Astrocyte of the hippocampus (primary cell): Measurements from ENCODE around the gene SLC11A2.
"Not testable (repeated sequence)": the region's sequence is repeated elsewhere in the genome, so short reads cannot be mapped to it uniquely, and the experiment has no call there.

Source experiments
- DNase-seq: peaks from one replicate; pipeline ENCODE4 v3.0.0; 2011; ENCODE audit warnings: low read depth, low spot score

Gene SLC11A2

DNA sequence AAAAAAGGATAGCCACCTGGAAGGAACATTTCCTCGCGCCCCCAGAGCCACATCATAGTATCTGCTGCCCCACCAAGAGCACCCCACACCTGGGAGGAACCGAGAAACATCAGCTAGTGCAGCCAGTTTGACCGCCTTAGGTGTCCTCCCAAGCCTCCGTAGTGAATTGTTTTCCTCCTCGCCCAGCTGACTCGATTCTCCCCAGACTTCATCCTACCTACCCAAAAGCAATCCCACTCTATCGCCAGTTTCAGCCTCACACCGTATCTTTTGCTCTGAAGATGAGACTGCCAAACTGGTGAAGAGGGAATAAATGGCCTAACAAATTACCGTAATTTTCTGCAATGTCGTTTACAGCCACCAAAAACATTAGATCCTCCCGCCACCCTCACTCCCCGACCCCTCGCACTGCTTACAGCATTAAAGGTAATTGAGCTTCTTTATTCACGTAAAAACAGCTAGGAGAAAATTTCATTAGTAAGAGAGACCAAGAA lies 1.2 kb upstream of the SLC11A2 start:
- DNase-seq: no peak

DNA sequence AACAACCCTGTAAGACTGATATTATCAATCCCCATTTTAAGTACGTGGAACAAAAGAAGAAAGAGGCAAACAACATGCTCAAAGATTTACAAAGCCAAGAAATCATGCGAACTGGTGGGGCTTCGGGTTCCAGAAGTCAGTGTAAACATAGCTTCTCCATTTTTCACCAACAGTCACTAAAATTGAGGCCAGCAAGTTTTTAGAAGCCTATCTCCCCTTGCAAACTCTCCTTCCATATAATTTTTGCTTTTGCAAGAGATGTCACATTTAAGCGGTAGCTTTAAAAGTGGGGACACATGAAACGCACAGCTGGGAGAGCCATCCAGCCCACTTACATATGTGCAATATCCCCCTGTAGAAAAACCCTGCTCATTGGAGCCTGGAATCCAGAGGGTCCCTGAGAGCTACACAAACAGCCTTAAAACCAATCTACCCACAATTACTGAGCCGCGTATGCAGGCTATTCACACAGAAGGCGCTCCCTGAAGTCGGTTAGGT lies 797 bp downstream of the SLC11A2 start:
- peak; percentile 27 for DNase-seq

DNA sequence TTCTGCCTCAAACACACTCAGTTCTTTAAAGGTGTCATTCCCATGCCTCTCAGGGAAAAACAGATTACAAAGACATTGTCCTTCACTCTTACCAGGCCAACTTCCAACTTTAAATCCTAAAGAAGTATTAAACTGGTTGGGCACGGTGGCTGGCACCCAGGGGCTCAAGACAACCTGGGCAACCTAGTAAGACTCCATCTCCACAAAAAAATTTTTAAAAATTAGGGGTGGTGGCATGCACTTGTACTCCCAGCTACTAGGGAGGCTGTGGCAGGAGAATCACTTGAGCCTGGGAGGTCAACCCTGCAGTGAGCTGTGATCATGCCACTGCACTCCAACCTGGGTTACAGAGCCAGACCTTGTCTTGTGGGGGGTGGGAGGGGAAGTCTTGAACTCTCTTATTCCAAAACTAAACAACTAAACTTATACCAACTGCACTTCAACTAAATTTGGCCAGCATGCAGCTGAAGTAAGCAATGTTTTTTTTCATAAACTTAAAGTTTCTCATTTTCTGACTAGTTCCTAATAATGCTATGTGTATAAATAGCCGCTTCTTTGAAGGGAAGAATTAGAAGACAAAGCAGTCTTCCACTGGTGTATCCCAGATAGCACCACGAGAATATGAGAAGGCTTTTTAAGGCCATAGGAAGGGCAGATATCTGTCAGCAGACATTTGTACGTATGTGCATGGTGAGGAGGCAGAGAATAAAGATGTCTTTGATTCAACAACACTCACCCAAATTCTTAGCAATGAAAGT lies 2.4 kb downstream of the SLC11A2 start:
- DNase-seq: no peak

DNA sequence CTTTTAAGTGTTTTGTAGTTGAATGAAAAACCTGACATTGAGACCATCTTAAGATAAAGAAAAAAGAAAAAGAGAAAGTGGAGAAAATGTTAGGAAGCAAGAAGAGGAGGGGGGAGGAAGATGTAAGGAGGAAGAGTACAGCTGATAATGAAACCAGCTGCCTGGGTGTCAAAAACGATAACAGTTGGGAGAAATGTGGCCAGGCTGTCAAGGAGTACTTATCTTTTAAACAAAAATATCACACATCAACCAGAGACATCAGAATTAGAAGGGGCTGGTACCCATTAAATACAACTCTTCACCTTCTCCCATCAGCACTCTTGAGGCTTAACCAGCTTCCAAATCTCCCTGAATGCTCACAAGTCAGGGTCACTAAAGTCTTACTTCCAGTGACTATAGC lies 4.5 kb downstream of the SLC11A2 start:
- DNase-seq: no peak

DNA sequence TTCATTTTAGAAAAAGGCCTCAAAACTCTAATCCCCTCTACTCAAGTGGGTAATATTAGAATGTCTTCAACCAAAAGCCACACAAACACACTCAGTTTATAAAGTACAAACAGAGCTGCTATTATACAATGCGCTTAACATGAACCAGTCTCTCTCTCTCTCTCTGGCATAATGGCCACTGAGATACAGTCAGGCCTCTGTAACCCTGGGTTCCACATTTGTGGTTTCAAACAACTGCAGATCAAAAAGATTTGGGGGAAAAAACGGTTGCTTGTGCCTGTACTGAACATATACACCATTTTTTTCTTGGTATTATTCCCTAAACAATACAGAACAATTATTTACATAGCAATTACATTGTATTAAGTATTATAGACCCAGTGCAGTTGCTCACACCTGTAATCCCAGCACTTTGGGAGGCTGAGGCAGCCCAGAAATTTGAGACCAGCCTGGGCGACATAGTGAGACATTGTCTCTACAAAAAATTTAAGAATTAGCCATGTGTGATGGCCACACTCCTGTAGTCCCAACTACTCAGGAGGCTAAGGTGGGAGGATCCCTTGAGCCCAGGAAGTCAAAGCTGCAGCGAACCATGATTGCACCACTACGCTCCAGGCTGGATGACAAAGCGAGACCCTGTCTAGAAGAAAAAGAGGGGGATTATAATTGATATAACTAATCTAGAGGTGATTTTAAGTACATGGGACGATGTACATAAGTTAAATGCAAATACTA lies 5.6 kb downstream of the SLC11A2 start:
- DNase-seq: no peak

DNA sequence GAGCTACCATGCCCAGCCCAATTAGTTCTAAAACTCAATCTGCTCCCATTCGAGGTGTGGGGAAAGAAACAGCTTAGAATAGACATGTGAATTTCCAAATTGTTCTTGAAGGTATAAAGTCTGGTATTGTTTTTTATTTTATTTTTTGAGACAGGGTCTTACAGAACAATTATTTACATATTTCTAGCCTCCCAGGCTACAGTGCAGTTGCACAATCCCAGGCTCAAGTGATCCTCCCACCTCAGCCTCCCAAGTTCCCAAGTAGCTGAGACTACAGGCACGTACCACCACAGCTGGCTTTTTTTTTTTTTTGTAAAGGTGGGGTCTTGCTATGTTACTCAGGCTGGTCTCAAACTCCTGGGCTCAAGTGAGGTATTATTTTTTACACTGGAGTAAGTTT lies 6.3 kb downstream of the SLC11A2 start:
- DNase-seq: no peak

DNA sequence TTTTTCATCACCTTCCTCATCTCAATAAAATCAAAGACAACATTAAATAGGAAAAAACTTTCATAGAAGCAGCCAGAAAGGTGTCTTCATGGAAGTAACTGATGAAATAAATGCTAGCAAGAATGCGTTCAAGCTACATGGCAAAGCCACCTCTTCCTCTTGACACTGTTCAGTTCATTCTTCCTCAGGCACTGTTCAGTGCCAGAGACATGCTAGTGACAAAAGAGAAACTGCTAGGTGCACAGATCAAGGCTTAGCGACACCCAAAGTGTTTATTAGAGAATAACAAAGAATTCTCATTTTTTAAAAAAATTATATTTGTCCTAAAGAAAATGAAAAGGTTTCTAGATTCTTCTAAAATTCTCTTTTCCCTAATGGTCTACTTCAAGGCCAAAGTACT lies 7.2 kb downstream of the SLC11A2 start:
- DNase-seq: no peak

DNA sequence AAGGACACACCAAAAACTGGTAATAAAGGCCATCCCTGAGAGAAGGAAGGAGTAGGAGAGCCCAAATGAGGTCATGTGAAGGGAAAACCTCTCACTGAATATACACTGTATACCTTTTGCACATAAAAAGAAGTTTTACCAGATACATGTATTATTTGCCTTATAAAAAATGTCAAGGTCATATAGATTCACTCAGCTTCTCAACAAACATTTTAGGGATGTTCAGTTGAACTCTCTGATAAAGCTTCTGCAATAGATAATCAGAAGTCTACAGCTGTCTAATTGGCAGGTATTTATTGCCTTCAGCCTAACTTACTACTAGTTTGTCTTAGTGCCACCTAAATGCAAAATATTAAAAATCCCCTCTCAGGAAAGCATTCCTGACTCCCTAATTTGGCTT lies 8.7 kb downstream of the SLC11A2 start:
- no peak for DNase-seq

DNA sequence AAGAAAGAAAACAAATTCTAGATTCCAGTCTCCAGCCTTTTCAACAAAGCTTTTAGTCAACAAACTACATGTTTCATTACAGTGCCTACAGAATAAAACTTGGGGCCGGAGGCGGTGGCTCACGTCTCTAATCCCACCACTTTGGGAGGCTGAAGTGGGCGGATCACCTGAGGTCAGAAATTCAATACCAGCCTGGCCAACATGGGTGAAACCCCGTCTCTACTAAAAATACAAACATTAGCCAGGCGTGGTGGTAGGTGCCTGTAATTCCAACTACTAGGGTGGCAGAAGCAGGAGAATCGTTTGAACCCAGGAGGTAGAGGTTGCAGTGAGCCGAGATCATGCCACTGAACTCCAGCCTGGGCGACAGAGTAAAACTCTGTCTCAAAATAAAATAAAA lies 11.7 kb downstream of the SLC11A2 start:
- DNase-seq: not testable (repeated sequence)

DNA sequence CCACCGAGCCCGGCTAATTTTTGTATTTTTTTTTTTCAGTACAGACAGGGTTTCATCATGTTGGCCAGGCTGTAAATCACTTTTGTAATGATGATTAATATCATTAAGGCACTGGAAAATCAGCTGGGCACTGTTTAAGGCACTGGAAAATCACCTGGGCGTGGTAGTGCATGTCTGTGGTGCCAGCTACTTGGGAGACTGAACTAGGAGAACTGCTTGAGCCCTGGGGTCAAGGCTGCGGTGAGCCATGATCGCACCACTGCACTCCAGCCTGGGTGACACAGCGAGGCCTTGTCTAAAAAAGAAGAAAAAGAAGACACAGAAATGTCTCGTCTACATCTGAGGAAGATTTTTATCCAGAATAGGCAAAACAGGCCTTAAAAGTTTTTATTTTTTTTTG lies 12.7 kb downstream of the SLC11A2 start:
- no peak for DNase-seq

DNA sequence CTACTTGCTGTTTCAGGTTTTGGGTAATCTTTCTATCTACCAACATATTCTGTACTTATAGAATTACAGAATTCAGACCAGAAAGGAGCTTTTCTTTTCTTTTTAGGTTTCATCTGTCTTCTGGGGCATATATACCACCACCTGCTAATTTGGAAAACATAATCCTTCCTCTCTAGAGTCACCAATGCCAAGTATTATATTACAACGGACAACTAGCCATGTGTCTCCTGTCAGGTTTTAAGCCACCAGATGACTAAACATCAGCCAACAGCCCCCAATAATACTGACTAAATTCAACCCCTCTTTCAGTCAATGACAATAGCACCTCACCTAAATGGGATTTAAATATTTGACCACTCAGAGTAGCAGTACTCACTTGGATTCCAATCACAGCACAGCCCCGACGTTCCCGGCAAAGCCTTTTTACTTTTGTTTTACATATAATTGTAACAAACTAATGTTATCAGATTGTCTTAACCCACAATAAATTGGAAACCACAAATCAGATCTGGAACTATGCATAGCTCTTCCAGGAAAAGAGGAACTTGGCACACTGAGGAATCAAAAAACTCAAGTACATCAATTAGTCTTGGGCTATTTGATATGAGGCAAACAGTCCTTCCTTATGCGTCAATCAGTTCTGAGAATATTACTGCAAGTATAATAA lies 13.5 kb downstream of the SLC11A2 start:
- no peak for DNase-seq

DNA sequence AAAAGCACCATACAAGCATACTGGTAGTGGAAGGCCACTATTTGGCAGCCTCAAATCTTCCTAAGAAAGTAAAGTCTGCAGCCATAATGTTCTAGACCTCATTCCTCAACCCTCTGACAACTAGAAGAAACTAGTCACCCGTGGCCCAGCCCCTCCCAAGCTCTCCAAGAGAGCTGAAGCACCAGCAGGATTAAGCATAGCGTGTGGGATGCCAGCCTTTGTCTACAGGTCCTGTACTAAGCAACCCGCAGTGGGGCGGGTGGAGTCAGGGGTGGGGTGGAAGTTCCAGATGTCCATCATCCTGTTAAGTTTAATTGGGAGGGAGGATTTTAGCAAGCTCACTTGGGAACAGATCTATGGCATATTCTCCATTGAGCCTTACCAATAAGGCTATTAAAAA lies 14.2 kb downstream of the SLC11A2 start:
- peak; percentile 55 for DNase-seq

DNA sequence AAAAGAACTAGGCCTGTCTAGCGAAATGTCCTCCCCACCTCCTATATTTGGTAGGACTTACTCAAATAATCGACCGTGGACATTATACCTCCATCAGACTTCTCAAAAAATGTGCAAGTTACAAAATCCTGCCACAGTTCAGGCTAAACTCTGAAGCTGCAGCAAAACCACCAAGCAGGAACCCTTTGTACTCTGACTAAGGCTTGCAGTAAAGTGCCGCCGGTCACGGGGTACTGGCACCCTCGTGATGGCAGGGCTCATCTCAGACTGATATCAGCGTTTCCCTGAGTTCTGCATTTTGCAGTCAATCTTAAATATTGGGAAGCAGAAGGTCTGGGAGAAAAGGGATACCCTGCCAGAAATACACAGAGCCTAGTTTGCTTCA lies 17.1 kb downstream of the SLC11A2 start:
- peak; percentile 71 for DNase-seq

DNA sequence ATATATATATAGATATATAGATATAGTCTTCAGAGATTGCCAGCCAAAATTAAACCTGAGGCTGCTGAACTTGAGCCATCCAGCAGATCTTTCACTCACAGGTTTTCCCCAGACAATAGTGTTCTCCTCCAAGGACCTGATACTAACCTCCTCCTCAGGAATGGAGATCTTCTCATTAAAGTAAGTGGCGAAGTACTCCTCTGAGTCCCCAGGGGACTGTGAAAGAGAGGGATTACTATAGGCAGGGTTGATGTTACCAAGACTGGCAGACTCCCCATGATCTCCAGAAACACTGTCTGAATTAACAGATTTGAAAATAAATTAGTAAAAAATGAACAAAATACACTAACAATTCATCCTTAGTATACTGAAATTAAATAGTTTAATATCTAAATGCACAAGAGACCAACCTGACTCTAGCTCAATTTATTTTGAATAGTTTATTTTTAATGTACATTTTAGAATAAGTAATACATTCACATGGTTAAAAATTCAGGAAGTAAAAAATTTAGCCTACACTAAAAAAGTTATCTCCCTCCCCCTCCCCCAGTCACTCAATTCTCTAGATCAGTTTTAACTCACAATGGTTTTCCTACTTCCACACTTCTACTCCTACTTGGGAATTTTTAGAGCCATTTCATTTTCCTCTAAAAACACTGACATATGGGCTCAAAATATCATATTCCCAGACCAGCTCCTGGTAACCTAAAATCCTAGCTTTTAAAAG lies 17.7 kb downstream of the SLC11A2 start:
- DNase-seq: no peak

DNA sequence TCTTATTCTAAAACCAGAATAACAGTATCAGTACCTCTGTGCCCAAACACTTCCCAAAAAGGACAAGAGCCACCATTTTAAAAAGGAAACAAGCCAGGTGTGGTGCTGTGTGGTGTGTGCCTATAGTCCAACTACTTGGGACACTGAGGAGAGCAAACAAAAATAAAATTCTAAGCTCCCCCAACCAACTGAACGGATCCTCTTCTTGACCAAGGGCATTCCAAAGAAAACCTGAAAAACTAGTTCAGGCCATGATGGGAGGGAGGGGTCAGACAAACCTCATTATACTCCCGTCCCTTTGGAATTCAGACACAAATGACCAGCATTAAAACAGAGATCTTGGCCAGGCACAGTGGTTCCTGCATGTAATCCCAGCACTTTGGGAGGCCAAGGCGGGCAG lies 20.5 kb downstream of the SLC11A2 start:
- DNase-seq: no peak

DNA sequence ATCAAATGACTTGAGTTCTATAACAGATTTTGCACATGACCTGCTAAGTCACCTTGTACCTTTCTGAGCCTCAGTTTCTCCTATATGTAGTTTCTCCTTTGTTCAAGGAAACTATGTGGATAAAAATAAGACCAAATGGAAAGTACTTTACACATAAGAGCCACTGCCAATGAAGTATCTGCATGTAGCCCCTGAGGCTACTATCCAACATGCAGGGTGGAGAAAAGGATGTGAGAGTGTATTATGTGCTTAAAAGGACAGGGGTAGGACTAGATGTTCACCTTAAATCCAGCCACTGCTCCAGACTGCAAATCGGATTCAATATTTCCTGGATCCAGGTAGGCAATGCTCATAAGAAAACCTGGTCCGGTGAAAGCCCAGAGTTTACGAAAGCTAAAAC lies 21.2 kb downstream of the SLC11A2 start:
- no peak for DNase-seq

DNA sequence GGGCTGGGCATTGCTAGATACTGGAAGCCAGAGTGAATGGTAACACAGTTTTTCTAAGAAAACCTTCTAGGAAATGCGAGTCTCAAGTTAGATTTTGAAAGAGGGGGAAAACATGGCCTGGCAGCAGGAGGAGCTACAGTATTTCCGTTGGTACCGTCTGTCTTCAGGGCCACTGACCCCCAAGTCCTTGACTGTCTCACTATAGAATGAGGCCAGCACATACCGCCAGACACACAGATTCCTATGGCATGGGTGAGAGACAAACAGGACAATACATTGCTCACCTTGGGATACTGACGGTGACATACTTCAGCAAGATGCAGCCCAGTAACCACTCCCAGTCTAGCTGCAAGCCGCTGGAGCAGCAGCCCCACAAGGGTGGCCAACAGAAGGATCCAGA lies 21.7 kb downstream of the SLC11A2 start:
- DNase-seq: no peak

DNA sequence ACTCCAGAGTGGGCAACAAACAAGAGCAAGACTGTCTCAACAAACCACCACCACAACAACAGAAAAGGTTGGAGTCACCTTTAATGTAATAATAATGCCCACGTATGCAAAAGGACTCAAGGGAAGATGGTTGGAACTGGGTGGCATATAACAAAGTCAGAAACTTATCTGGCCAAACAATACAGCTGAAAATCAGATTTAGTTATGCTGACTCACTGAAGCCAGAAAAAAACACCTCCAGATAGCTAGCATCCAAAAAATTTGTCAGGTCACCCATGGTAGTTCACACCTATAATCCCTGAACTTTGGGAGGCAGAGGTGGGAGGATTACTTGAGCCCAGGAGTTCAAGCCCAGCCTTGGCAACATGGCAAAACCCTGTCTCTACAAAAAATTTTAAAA lies 24.4 kb downstream of the SLC11A2 start:
- DNase-seq: no peak

DNA sequence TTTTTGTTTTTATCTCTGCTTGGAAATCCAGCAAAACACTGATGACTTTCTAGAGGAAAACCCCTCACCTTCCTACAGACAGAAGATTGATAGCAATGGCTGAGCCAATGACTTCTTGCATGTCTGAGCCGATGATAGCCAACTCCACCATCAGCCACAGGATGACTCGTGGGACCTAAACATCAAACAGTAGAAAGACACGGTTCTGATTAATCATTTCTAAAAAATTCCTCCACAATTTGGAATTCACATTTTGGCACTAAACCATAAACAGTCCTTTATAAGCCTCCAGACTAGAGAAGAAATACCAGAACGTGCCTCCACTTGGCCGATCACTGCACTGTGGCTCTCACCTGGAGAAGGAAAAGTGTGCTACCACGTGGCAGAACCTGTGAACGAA lies 25.9 kb downstream of the SLC11A2 start:
- DNase-seq: no peak

DNA sequence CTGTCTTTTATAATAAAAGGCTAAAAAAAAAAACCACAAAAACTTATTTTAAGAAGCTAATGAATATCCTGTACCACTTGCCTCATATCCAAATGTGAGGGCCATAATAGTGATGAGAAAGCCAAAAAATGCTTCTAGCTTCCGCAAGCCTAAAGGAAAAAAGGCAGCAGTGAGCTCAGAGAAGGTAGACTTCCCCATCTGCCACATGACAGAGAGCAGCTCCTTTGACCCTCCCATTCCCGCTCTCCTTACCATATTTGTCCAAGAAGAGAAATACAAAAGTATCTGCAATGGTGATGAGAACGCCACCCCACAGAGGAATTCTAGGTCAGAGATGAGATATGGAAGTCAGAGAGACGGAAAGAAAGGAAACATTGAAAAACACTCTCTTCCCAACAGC lies 27.1 kb downstream of the SLC11A2 start:
- DNase-seq: no peak

DNA sequence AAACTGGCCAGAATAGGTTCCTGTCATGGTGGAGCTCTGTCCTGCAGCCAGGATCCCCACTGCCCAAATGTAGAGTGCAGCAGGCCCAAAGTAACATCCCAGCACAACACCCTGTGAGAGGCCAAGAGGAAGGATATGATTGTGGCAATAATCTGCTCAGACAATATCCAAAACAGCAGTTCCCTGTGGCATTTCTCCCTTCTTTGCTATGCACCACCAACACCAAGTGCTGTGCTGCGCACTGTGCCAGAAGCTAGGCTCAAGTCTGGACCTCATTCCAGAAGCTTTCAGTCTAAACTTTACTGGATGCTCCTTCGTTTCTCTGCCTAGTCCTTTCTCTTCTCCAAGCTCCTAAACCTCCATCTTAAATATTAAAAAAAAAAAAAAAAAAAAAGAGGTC lies 33.4 kb downstream of the SLC11A2 start:
- DNase-seq: peak; percentile 53

DNA sequence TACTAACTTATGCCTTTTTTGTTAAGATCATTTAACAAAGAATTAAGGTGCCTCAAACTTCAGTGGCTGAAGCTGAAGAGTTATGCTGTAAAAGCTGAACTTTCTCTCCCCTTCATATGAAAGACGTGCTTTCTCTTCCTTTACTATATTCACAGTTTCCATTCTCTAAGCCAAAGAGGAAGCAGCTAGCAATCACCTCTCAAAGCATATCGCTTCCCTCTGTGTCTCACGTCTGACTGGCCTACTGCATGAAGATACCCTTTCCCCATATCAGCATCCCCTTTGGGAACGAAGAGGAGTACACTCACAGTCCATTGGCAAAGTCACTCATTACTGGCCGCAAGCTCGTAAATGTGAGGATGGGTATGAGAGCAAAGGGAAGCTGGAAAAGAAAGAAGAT lies 34.9 kb downstream of the SLC11A2 start:
- DNase-seq: no peak
